GM21619 (cell line): ENCODE results near the gene GNB1.
"Not testable (repeated sequence)": the region's sequence is repeated elsewhere in the genome, so short reads cannot be mapped to it uniquely, and the experiment has no call there.

Source experiments
- ATAC-seq: cut with Tn5 transposase; IDR thresholded peaks from one replicate; pipeline ENCODE4 v1.9.1; 2021; ENCODE audit not compliant: unreplicated experiment

The GNB1 gene

DNA sequence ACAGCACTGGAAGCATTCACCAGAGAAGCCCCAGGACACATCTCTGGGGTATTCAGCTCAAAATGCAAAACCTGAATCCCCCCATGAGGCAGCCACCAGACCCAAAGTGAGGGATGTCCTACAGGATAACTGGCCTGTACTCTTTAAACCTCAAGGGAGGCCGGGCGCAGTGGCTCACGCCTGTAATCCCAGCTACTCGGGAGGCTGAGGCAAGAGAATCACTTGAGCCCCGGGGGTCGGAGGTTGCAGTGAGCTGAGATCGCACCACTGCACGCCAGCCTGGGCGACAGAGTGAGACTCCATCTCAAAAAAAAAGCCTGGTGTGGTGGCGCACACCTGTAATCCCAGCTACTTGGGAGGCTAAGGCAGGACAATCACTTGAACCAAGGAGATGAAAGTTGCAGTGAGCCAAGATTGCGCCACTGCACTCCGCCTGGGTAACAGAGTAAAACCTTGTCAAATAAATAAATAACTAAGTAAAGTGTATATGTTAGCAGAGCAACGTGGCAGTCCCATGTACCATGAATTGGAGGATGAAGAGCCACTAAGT is 29.1 kb downstream of the GNB1 start:
- ATAC-seq: not testable (repeated sequence)

DNA sequence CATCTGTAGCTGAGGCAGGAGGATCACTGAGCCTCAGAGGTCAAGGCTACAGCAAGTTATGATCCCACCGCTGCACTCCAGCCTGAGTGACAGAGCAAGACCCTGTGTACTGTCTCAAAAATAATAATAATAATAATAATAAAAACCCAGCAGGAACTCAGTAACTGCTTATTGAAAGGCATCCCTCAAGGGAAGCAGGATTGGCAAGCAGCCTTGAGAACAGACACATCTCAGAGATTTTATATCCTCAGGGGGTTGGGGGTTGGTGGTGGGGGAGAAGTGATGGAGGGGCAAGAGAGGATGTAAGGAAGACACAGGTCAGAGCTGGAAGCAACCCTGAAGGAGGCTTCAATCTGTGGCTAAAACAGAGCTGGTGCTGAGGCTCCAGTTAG is 29.6 kb downstream of the GNB1 start:
- no peak for ATAC-seq

DNA sequence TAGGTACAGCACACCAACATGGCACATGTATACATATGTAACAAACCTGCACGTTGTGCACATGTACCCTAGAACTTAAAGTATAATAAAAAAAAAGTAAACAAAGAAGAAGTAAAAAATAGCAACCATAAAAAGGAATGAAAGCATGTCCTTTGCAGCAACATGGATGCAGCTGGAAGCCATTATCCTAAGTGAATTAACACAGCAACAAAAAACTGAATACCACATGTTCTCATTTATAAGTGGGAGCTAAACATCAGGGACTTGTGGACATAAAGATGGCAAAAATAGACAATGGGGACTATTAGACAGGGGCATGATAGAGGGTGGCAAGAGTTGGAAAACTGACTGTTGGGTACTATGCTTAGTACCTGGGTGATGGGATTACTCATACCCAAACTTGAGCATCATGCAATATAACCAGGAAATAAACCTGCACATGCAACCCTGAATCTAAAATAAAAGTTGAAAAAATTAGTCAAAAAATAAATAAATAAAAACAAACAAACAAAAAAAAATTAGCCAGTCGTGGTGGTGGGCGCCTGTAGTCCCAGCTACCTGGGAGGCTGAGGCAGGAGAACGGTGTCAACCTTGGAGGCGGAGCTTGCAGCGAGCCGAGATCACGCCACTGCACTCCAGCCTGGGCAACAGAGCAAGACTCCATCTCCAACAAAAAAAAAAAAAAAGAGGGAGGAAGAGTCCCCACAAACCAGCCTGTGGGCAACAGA is 30.8 kb downstream of the GNB1 start:
- ATAC-seq: not testable (repeated sequence)

DNA sequence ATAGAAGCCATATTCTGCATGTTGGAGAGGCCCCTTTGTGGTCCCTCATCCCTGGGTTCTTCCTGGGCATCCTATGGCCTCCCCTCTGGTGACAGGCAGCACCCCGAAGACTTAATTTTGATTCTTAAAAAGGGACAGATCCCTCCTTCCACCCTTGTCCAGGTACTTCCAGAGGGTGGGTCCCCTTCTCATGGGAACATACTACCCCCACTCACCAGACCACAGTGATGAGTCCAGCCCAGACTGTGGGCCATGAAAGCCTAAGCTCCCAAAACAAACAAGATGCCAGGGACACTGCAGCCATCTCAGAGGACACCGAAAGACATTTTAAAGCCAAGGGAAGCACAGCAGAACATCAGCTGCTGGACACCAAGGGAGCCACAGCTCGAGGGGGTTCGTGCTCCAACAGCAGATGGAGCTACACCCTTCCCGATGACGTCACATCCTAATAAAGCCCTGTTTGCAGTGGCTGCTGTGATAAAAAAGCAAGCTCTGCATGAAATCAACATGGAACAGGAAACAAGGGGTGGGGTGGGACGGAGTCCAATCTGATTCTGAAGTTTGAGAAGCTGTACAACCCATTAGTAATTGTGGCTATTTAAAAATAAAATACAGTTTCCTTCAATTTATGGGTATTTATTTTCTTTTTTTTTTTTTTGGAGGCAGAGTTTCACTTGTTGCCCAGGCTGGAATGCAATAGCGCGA is 32.4 kb downstream of the GNB1 start:
- no peak for ATAC-seq

DNA sequence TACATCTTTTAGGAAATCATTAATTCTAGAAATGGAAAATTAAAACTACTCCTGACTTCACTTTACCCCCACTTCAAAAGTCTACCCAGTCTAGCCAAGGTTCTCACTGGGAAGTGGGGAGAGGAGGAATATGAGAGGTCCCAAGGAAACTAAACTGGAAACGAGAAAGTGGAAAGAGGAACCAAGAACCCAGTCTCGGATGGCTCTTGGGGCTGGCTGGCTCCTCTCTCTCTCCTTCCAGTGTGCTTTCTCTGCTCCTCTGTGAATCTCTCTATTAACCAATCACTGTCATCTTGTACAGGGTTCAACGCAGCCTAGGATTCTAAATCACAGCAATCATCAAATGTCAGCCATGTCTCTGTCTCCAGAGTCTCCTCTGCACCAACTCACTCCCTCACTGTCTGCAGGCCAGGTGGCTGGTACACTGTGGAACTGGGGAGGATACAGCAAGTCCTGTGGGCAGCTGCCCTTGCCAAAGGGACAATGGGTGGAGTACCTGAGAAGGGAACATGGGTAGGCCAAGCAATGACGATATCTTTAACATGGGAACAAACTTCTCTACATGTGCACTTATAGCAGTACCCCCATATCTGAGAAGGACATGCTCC is 33.7 kb downstream of the GNB1 start:
- no peak for ATAC-seq

DNA sequence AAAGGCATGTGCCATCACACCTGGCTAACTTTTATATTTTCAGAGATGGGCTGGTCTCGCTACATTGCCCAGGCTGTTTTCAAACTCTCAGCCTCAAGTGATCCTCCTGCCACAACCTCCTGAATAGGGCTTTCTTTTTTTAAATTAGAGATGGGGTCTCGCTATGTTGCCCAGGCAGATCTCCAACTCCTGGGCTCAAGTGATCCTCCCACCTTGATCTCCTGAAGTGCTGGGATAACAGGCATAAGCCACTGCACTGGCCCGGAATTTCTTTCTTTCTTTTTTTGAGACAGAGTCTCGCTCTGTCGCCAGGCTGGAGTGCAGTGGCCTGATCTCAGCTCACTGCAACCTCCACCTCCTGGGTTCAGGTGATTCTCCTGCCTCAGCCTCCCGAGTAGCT is 34.7 kb downstream of the GNB1 start:
- ATAC-seq: not testable (repeated sequence)

DNA sequence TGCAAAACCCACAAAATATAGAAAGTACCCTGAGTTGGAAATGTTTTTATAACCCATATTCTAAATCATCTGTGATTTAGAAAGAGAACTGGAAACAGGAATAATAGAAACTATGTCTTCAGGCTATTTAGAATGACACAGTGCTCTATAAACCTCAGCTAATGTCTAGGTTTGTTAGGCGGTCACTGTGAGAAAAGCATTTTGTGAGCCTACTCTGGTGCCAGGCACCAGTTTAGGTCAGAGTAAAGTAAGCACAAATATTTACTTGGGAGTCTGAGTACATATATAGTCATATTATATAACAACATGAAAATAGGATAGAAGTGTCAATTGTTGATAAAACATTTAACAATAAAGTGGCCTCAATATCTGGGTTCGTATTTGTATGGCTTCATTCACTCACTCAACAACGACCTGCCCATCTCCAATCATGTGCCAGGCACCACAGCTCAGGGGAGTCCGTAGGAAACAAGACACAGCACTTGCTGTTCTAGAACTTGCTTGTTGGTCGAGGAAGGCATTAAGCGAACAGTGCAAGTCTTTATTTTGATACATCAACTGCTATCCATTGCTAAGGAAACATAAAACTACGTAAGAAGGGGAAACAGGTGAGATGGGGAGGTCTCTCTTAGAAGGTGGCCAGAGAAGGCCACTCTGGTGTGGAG is 37.2 kb downstream of the GNB1 start:
- ATAC-seq: no peak

DNA sequence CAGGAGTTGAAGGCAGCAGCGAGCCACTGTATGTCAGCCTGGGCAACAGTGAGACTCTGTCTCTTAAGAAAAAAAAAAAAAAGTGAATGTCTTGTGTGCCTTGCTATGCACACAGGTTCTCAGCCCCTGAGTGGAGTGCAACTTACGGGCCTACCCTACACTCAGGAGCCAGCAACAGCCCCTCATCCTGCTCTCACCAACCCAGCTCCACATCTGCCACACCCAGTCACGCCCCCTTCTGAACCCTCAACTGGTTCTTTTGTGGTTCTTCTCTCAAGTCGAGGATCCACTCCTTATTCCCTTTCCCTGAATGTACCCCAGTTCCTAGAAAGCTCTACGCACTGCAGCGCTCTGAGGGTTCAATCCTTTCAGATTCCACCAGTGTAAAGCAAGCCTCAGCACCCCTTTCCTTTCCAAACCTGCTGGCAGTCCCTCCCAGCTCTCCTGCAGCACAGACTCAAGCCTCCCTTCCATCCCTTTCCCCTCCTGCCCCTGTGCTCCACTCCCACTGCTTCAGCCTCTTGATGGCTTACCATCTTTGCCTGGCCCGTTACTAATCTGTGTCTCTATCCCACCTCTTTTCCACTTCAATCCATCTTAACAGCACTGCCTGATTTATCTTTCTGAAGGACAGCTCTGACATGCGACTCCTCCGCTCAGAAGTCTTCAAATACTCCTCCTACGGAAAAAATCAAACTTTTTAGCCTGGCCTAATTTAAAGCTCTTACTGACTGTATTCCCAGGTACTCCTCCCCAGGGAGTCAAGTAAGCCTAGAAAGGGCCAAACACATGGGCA is 38.1 kb downstream of the GNB1 start:
- ATAC-seq: no peak

DNA sequence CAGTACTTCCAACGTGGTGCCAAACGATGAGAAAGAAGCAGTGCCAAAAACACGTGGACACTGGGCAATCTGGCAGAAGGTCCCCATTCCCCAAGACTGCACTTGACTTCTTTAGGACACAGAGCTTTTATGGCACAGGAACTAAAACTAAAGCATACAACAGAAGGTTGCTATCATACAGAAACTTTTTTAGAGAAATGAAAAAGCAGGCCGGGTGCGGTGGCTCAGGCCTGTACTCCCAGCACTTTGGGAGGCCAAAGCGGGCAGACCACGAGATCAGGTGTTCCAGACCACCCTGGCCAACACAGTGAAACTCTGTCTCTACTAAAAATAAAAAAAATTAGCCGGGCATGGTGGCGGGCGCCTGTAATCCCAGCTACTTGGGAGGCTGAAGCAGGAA is 43.0 kb downstream of the GNB1 start:
- ATAC-seq: no peak

DNA sequence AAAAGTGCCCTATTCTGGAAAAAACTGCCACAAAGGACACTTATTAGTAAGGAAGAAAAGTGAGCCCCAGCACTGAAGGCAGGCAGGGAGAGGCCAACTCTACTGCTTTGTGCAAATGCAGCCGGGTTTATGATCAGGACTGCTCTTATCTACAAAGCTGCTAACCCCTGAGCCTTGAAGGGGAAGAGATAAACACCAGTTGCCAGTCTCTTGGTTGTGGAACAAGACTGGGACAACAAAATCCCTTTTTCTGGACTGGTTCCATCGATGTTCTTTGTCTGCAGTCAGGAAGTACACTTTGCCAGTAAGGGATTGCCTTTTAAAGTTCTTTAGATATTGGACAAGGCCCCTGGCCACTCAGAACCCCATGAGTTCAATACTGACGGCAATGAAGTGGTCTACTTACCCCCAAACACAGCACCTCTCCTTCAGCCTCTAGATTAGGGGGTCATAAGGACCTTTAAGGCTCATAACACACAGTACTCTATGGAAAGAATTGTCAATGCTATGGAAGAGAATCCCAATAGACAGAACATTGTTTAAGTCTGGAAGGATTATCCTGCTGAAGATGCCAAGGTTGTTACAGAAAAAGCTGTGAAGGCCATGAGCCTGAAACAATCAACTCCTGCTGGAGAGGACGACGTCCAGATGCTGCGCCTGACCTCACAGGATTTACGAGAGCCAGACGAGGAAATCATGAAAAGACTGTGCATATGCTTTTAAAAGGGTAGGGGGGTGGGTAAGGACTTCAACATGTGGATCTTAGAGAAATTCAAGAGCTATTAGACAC is 43.6 kb downstream of the GNB1 start:
- ATAC-seq: no peak

DNA sequence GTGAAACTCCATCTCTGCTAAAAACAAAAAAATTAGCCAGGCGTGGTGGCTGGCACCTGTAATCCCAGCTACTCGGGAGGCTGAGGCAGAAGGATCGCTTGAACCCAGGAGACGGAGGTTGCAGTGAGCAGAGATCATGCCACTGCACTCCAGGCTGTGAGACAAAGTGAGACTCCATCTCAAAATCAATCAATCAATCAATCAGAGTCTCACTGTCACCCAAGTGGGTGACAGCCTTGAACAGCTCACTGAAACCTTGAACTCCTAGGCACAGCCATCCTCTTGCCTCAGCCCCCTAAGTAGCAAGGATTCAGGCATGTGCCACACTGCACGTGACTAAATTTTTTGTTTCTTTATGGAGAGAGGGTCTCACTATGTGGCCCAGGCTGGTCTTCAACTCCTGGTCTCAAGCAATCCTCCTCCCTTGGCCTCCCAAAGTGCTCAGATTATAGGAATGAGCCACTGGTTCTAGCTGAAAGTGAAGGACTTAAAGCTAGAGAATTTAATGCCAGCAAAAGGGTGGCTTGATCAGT is 44.4 kb downstream of the GNB1 start:
- ATAC-seq: no peak

DNA sequence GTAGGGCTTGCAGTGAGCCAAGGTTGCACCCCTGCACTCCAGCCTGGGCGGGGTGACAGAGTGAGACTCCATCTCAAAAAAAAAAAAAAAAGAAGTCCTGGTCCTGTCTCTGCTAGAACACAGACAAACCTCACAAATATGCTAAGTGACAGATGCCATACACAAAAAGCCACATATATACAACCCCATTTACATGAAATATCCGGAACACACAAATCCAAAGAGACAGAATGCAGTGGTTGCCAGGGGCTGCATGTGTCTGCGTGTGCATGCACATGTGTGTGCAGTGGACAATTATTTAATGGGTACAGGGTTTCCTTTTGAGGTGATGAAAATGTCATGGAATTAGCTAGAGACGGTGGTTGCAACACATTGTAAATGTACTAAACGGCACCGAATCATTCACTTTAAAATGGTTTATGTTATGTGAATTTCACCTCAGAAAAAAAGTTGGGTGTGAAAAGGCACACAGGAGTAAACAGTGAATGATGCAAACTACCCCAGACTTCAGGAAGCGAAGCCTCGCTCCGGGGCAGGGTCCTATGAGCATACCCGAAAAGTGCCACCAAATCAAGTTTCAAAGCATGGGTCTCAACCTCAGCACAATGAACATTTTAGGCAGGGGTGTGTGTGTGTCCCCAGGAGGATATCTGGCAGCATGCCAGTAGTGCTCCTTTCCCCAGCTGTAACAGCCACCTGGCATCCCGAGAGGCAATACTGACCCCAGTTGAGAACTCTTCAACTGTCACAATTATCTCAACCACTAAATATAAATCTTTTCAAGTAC is 48.3 kb downstream of the GNB1 start:
- ATAC-seq: no peak

DNA sequence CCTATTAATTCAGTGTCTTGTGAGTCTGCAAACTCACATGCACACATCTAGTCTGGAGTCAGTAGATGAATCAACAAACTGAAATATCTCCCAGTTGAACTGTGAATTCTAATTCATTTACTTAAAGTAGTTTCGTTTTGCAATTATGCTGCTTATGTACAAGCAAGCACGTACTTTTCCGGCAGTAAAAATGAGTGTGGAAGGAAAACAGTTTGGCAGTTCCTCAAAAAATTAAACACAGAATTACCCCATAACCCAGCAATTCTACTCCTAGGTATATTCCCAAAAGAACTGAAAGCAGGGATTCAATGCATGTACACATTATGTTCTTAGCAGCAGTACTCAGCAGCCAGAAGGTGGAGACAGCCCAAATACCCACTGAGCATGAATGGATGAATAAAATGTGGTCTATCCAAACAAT is 49.3 kb downstream of the GNB1 start:
- ATAC-seq: no peak

DNA sequence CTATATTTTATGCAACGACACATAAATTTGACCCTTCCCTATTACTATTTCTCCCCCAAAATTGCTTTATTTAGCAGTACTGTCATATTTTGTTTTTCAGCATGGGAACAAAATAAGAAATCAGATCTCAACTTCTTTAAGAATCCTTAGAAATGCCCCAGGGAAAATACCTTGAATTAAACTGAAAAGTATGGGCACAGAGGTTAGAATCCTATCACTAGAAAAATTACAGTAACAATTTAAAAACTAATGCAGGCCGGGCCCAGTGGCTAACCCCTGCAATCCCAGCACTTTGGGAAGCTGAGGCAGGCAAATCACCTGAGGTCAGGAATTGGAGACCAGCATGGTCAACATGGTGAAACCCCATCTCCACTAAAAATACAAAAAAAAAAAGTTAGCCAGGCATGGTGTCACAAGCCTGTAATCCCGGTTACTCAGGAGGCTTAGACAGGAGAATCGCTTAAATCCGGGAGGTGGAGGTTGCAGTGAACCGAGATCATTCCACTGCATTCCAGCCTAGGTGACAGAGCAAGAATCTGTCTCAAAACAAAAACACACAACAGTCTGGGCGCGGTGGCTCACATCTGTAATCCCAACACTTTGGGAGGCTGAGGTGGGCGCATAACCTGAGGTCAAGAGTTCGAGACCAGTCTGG is 51.4 kb downstream of the GNB1 start:
- no peak for ATAC-seq

DNA sequence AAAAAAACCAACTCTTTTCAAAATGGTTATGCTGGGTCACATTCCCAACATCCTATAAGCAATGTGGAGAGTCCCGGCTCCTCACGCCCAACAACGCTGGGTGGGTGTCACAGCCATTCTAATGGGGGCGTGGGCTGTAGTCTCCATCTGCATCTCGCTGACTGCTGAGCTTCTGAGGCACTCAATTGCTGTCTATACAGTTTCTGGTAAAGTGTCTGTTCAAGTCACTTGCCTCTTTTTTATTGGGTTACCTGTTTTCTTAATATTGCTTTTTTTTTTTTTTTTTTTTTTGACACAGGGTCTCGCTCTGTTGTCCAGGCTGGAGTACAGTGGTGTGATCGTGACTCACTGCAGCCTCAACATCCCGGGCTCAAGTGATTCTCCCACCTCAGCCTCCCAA is 54.8 kb downstream of the GNB1 start:
- ATAC-seq: no peak

DNA sequence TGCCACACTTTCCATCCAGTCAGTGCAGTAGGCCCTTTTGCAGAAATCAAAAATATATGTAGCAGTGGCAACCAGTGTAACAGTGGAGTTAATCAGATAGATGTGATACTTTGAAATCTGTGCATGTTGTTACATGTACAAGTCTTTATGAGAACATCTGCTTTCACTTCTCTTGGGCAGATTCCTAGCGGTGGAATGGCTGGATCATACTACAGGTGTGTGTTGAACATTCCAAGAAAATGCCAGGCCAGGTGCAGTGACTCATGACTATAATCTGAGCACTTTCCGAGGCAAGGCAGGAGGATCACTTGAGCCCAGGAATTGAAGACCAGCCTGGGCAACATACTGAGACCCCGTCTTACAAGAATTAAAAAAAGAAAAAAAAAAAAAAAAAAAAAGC is 55.3 kb downstream of the GNB1 start:
- ATAC-seq: no peak

DNA sequence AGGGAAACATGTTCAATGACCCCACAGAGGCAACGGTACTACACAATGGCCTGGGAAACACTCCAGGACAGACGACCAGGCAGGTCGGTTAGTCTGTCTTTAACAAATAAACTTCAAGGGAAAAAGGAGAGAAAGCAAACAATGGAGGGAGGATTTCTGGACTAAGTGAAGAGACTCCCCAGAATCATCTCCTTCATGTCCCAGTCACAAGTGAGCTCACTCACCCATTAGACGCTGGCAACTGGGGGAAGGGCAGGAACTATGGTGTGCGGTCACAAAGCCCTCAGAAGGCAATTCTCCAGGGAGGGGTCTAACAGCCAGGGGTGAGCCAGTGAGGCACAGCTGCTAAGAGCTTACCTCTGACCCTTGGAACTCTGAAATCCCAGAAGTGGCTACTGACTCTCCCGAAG is 57.0 kb downstream of the GNB1 start:
- peak; percentile 76 for ATAC-seq

DNA sequence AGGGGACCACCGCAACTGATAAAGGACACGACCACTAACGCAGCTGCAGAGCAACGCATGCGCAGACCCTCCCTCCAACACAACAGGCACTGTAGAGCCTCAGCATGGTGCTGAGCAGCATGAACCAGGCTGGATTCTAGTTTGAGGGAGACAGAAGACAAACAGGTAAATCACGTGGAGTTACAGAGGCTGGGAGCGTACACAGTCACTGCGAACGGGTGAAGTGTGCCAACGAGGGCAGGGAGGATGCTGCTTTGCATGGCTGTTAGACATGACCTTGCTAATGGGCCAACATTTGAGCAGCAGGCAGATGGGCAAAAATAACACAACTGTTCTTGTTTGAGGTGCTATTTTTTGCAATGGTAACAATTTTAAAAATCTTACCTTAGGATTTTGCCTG is 57.4 kb downstream of the GNB1 start:
- ATAC-seq: peak; percentile 23
